GM12801 (cell line): ENCODE results near the gene TRIM72.

Experiments
- CTCF ChIP-seq: IDR thresholded peaks from one replicate; pipeline ENCODE4 v1.5.1; 2011; ENCODE audit warnings: control low read depth; ENCODE audit not compliant: insufficient read length; ENCODE audit errors: extremely low read depth

Gene TRIM72

GRCh38 chr16:31182391-31182790 is 31.5 kb upstream of the TRIM72 start:
- no peak for TF ChIP-seq CTCF

GRCh38 chr16:31183432-31184428 is 30.2 kb upstream of the TRIM72 start:
- no peak for TF ChIP-seq CTCF

- TF ChIP-seq CTCF, result no peak
These were observed 29.0 kb upstream of the TRIM72 start for GRCh38 chr16:31184888-31185287.

- TF ChIP-seq CTCF, result no peak
These were observed 28.6 kb upstream of the TRIM72 start for GRCh38 chr16:31185339-31185738.

- no peak for TF ChIP-seq CTCF
These were observed 27.7 kb upstream of the TRIM72 start for GRCh38 chr16:31186176-31186575.

GRCh38 chr16:31186930-31187807 is 26.8 kb upstream of the TRIM72 start:
- no peak for TF ChIP-seq CTCF

- no peak for TF ChIP-seq CTCF
These were observed 26.1 kb upstream of the TRIM72 start for GRCh38 chr16:31187808-31188189.
